Retinal pigment epithelial cell (primary cell): Measurements from ENCODE around the gene HOXD10.

Experiments
- DNase-seq: peaks from one replicate; pipeline ENCODE4 v3.0.0-alpha.2; 2010; ENCODE audit warnings: low read depth
- H3K4me3 ChIP-seq: 2 replicates; pipeline ENCODE4 v1.5.1; 2011; ENCODE audit warnings: mild to moderate bottlenecking, low read length, control low read depth, moderate library complexity
- CTCF ChIP-seq: conservative IDR thresholded peaks from 2 replicates; pipeline ENCODE4 v1.5.1; 2011; ENCODE audit warnings: low read depth, low read length, control low read depth, inconsistent platforms

The HOXD10 gene

GRCh38 chr2:176164201-176164600 lies 47.6 kb downstream of the HOXD10 start:
- DNase-seq = no peak

GRCh38 chr2:176164611-176165369 lies 48.2 kb downstream of the HOXD10 start:
- no peak overlapping the region for H3K4me3 ChIP-seq
- no peak for TF ChIP-seq CTCF
- no peak for DNase-seq

More at GRCh38 chr2:176164201-176164600, 47.6 kb downstream of the HOXD10 start:
- TF ChIP-seq CTCF = no peak
- no peak overlapping the region for H3K4me3 ChIP-seq

GRCh38 chr2:176165370-176166050 lies 48.9 kb downstream of the HOXD10 start:
- no peak overlapping the region for H3K4me3 ChIP-seq
- DNase-seq = no peak
- TF ChIP-seq CTCF = no peak

- H3K4me3 ChIP-seq = no peak overlapping the region
- DNase-seq = no peak
- TF ChIP-seq CTCF = no peak
Observed at GRCh38 chr2:176166272-176166671, 49.7 kb downstream of the HOXD10 start.

GRCh38 chr2:176167398-176167797 lies 50.8 kb downstream of the HOXD10 start:
- no peak for DNase-seq
- H3K4me3 ChIP-seq = no peak overlapping the region
- no peak for TF ChIP-seq CTCF

- no peak for TF ChIP-seq CTCF
- no peak for DNase-seq
- no peak overlapping the region for H3K4me3 ChIP-seq
Observed at GRCh38 chr2:176169181-176169580, 52.6 kb downstream of the HOXD10 start.
